Endometrium (tissue), 2 donors: ENCODE results near the gene ANKRD40CL.
"Not testable (repeated sequence)": the region's sequence is repeated elsewhere in the genome, so short reads cannot be mapped to it uniquely, and the experiment has no call there.

Experiments used
- FAIRE-seq: peaks from 2 replicates; lab custom pipeline; 2012; peaks lifted over from hg19 to GRCh38; lab: Jason Lieb, UNC
- donor health status: control.
- donor health status: control.

Gene ANKRD40CL, protein sequence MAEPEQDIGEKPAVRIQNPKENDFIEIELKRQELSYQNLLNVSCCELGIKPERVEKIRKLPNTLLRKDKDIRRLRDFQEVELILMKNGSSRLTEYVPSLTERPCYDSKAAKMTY

DNA sequence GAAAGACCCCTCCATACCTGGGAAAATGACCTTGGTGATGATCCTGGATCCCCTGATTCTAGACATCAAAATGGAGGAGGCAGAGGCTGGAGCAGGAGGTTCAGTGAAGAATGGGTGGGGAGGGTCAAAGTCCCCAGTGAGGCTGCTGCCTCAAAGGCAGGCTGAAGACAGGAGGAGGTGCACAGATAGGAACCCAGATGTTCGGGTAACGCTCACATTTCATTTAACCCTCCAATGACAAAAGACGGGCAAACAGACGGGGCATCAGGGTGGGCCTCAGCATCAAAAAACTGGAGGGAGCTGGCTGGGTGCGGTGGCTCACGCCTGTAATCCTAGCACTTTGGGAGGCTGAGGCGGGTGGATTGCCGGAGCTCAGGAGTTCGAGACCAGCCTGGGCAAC lies at the start of gene ANKRD40CL:
Gene ANKRD40CL (minus strand): TSS at position 73 of the 400 bp plus-strand sequence. CDS start 605 bp downstream, outside the sequence.
- no peak for FAIRE-seq

DNA sequence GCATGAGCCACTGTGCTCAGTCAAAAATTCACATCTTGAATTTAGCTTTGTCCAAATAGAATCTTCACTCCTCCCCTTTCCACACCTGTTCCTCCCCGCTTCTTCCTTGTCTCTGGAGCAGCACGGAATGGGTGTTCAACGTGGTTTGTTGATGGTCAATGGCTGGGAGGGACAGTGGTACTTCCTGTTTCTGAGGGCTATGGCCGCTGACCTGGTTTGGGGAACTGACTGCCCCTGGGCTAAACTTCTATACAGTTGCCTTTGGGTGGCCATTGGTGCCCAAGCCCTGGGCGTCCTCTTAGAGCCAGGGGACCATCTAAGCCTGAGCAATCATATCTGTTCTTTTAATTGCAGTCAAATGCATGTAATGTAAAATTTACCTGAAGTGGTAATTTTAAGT lies 49.0 kb upstream of the ANKRD40CL start:
- FAIRE-seq, result no peak

DNA sequence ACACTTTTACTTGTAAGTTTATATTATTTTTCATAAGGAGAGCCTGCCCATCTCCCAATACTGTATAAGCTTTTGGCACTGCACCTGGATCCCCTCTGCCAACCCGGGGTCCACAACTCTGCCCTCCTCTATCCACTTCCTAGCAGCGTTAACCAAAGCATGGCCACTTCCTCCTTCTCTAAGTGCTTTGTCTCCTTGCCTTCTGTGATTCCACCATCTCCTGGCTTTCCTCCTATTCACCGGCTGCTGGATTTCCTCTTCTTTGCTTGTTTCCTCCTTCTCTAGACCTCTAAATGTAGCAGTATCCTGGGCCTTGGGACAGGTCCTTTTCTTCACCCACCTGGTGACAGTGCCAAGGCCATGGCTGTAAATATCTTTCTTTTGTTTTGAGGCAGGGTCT lies 48.1 kb upstream of the ANKRD40CL start:
- no peak for FAIRE-seq

DNA sequence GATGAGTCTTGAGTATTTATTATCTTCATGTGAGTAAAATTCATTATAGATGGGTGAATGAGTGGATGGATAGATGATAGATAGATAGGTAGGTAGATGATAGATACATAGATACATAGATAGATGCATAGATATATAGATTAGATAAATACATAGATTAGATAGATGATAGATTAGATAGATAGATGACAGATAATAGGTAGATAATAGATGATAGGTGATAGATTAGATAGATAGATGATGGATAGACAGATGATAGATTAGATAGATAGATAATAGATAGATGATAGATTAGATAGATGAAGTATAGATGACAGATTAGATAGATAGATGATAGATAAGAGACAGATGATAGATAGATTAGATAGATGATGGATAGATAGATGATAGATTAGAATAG lies 46.3 kb upstream of the ANKRD40CL start:
- FAIRE-seq, result no peak

DNA sequence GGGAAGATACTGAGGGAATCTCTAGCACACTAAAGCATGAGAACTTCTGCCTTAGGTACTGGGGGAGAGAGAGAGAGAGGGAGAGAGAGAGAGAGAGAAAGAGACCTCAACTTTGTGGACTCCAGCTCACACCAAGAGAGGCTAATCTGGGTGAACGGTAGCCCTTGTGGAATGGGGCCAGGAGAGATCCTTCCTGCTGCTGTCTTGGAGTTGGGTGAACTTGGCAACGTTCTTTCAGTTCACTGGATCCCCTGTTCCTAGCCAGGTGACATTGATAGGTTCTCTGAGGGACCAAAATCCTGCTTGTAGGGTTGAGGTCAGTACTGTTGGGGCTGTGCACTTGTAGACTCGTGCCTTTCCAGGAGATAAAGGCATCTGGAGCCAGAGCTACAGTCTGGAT lies 41.6 kb upstream of the ANKRD40CL start:
- no peak for FAIRE-seq

DNA sequence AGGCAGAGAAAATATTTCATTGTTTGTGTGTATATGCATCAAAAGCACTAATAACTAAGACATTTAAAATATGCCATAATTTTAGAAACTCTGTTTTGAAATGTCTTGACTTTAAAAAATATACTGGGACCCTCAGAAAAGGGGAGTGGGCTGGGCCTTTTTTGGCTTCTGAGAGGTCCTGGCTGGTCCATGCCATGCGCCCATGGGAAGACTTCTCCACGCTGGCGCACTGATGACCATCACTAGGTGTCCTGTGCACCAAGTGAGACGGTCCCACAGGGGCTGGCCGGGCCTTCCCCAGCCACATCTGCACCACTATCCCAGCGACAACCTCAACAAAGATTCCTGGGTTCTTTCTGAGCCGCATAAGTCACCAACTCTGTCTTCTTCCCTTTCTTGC lies 41.1 kb upstream of the ANKRD40CL start:
- FAIRE-seq, result no peak

DNA sequence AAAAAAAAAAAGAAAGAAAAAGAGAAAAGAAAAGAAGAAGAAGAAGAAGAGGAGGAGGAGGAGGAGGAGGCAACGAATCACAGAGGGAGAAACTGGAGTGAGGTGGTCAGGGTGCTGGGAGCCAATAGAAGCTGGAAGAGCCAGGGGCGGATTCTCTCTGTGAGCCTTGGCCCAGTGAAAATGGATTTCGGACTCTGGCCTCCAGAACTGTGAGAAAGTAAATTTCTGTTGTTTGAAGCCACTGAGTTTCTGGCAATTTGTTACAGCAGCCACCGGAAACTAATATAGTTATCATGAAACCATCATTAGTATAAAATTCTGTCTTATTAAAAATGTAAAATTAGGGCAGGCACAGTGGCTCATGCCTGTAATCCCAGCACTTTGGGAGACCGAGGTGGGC lies 40.4 kb upstream of the ANKRD40CL start:
- FAIRE-seq, result no peak

DNA sequence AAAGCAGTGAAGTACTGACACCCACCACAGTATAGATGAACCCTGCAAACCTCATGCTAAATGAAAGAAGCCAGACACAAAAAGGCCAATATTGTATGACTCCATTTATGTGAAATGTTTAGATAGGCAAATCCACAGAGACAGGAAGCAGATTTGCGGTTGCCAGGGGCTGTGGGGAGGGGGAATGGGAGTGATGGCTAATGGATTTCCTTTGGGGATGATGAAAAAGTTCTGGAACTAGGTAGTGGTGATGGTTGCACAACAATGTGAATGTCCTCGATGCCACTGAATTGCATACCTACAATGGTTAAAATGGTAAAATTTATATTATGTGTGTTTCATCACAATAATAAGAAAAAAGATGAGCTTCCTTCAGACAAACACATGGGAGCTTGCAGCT lies 39.7 kb upstream of the ANKRD40CL start:
- no peak for FAIRE-seq

DNA sequence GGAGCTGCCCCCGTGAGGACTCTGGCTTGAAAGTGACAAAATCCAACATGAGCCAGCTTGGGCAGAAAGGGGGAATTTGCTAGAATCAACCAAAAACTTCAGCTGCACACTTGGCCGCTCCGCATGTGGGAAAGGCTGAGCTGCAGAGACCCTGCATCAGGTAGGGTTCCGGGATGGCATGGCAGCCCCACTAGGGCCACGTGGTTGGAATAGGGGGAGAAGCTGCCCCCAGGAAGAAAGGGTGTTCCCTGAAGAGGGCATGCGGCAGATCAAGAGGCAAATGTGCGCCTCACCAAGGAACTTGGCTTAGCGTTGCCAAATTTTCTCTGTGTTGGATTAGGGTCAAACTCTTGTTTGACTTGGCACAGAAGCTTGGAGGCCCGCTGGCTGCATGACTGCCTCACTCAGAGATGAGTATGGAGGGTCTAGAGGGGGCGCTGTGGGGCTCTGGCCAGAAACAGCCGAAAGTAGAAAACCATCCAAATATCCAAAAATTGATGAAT lies 38.9 kb upstream of the ANKRD40CL start:
- FAIRE-seq, result no peak

DNA sequence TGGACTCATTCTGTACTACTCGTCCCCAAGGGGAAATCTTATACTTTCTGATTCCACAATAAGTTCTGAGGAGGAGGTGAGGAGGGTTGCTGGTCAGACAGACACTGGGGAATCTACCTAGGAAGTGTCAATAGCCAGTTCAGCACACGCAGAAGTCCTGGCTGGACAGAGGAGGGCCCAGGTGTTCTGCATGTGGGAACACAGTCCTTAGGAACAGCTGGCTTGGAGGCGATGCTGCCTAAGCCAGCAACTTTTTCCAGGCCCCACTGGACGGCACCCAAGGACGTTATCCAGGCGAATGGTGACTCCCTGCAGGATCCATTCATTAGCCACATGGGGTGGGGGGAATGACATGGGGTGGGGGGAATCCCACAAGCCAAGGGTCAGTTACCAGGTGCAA lies 38.2 kb upstream of the ANKRD40CL start:
- FAIRE-seq, result no peak

DNA sequence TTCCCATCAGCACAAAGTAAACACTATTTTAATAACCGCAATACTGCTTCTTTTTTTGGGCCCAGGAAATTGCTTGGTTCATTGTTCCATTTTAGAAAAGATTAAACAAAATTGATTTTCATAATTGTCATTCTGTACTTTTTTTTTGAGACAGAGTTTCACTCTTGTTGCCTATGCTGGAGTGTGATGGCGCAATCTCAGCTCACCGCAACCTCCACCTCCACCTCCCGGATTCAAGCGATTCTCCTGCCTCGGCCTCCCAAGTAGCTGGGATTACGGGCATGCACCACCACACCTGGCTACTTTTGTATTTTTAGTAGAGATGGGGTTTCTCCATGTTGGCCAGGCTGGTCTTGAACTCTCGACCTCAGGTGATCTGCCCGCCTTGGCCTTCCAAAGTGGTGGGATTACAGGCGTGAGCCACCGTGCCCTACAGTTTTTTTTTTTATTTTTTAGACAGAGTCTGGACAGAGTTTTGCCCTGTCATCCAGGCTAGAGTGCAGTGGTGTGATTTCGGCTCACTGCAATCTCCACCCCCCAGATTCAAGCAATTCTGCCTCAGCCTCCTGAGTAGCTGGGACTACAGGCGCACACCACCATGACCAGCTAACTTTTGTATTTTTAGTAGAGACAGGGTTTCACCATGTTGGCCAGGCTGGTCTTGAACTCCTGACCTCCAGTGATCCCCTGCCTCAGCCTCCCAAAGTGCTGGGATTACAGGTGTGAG lies 37.6 kb upstream of the ANKRD40CL start:
- not testable (repeated sequence) for FAIRE-seq

DNA sequence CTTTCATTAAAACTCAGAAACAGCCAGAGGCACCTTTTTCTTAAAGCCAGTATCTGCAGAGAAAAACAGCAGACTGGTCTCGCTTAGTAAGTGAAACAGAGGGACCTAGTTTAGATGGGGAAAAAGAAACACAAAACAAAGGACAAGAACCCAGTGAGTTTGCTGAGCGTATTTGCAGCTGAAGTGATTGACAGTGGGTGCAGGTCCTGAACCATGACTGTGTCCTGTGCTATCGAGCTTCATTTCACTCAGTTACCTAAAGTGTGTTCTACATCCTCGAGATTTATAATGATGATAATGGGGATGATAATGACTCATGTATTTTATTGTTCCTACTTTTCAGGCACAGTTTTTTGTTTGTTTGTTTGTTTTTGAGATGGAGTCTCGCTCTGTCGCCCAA lies 36.4 kb upstream of the ANKRD40CL start:
- FAIRE-seq, result no peak

DNA sequence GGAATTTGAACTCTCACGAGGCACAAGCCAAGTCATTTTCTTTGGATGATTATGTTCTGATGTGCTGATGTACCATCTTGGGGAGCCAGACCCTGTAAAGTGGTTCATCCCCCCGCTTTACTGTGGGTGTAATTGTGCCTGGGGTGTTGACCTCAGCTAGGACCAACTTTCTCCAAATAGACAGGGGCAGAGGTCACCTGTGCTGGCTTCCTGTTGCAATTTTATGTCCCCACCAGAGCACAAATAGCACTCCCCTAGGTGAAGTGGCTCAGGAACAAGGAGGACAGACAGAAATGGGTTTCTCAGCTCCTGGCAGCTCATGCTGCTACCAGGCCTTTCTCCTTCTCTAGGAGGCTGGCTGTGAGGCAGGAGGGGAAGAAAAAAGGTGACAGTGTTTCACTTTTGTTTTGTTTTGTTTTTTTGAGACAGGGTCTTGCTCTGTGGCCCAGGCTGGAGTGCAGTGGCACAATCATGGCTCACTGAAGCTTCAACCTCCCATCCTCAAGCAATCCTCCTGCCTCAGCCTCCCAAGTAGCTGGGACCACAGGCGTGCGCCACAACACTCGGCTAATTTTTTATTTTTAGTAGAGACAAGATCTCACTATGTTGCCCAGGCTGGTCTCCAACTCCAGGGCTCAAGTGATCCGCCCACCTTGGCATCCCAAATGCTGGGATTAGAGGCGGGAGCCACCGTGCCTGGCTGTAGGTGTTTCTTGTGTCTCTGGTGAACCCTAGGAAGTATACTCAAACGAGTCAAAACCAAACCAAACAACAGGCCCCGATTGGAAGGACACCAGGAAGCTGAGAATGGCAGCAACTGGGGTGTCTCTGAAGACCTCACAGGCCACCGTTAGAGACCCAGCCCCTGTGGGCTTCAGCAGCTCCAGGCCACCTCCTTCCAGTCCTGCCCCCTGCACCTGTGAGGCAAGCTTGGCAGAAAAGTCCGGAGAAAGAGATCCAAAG lies 35.6 kb upstream of the ANKRD40CL start:
- no peak for FAIRE-seq

DNA sequence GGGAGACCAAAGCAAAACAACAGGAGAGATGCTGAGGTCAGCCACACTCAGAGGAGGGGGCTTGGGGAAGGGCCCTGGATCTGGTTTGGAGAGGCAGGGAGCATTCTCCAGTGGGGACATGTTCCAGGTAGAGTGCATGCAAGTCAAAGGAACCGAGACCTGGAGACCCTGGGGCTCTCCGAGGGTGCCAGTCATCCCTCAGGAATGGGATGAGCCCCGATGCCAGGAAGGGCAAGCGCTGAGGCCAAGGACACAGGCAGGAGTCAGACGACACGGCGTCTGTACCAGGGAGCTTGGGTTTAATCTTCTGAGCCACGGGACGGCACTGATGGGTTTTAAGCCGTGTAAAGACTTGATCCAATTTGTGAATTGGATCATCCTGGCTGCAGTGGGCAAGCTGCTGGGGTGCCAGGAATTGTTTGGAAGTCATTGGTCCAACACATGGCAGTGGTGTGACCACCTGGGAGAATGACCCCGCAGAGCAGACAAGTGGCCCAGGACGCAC lies 32.9 kb upstream of the ANKRD40CL start:
- no peak for FAIRE-seq

DNA sequence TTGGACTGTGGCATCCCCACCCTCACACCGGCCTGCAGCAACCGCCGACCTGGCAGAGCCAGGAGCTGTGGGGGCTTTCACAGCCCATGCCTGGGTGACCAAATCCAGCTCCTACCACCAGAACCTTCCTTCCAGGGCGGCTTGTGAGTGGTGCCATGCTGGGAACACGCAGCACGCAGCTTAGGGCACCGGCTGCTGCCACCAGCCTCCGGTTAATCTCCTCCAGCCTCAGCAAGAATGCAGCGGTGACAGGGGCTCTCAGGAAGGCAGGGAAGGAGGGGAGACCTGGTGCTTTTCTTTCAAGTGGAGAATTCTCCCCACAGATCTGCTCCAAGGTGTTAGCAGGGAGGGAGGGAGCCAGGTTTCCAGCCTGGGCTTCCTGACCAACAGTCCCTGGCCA lies 32.3 kb upstream of the ANKRD40CL start:
- FAIRE-seq, result no peak

DNA sequence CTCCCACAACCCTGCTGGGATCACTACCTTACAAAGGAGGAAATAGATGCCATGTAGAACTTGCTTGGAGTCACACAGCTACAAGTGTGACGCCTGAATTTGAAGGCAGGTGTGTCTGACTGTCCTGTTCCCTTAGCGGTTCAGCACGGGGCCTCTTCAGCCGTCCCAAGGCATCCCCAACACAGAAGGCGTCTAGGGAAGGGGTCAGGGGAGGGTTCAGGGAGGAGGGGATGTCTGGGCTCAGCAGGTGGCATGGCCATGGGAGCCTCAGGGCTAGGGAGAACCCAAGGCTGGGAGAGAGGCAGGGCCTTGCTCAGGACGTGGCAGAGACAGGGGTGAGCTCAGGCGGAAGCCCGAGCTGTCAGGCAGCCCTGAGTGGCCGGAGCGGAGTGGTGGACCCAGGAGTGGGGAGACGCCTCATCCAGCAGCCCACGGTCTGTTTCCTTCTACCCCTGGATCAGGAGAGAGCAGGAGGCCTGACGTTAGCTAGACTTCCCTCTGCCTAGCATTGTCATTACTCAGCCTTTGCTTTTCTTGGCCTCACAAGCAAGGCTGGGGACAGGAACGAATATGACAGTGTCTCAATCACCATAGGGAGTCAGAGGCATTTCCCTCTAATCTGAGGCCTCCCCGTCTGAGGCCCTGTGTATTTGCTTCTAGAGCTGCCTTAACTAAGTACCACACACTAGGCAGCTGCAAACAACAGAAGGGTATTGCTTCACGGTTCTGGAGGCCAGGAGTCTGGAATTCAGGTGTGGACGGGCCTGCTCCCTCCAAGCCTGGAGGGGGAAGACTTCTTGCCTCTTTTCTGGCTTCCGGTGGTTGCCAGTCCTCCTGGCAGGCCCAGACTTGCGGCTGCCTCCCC lies 31.3 kb upstream of the ANKRD40CL start:
- no peak for FAIRE-seq

DNA sequence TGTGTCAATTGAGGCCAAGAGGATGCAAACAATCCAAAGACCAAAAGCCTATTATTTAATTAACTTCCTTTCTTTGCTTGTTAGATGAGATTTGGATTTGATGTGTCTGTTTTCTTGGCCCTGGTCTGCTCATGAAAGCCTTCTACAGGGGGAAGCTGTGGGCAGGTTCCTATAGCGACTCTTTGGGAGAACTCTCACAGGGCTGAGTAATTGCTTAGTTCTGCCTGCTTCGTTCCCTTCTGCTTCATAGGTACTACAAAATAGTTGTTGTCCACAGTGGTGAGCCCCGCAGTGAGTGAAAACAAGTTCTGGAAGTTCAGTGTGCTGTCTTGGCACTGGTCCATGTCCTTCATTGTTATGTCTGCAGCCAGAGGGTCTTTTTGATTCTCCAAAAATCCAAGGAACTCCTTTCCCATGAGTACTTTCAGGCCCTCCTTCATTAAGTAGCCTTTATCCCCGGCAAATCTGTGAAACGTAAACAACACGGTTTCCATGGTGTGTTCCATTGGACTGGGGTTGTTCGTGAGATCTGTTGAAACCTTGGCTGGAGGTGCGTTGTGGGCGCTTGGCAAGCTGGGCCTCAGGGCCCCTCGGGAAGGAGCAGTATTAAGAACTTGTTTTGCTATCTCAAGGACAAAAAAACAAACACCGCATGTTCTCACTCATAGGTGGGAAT lies 30.0 kb upstream of the ANKRD40CL start:
- no peak for FAIRE-seq

DNA sequence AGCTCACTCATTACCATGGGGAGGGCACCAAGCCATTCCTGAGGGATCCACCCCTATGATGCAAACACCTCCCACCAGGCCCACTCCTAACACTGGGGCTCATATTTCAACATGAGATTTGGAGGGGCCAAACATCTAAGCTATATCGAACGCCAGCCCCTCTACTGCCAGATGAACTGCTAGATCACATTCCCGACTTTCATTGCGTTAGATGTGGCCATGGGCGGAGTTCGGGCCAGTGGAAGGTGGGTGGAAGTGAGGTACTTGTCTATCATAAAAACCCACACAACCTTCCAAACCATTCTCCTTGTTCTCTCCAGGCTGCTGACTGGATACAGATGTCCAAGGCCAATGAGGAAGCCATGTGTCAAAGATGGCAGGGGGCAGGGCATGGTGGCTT lies 27.0 kb upstream of the ANKRD40CL start:
- FAIRE-seq, result no peak

DNA sequence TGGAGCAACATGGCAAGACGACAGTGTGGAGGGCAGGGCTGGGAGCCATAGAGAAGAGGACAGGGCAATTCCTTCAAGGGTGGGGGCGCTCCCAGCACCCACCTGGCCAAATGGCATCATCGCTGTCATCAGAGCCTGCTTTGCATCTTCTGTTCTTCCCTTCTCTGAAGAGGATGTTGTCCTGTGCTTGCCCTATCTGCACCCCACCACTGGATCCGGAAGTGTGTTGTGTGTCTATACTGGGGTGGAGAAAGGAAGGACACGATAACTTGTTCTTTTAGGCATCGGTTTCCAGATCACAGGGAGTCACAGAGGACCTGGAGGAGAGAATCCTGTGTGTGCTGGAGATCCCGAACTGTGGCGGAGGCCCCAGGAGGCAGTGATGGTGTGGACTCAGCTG lies 25.7 kb upstream of the ANKRD40CL start:
- no peak for FAIRE-seq

DNA sequence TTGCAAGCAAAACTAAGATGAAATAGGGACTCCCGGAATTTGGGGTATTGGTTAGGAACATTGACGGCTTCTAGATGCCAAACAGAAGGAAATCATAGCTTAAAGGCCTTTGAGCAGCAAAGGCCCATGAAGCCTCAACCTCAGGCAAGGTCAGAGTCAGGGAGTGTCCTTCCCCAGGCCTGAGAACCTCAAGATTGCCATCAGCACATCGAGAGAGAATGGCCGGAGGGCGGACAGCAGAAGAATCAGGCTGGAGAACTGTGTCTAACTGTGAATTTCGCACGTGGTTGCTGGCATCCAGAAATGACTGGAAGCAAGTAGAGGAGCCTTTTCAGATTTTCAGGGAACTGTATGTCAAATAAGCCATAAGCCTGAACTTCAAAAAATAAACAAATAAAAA lies 24.8 kb upstream of the ANKRD40CL start:
- FAIRE-seq, result no peak

DNA sequence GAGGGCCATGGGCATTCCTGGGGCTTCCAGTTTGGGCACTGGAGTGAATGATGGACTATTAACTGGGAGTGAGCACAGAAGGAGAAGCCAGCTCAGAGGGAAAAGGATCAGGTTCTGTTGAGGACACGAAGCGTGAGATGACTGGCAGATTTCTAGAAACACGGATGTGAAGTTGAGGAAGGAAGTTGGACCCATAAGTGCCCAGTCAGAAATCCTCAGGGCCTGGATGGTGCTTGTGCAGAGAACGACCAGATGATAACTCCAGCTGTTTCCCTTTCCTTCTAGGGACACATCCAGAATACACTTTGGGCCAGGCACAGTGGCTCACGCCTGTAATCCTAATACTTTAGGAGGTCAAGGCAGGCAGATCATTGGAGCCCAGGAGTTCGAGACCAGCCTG lies 23.3 kb upstream of the ANKRD40CL start:
- no peak for FAIRE-seq
